Tongue (tissue), 2 donors: Measurements from ENCODE around the gene SLC9B1. TPM values are rescaled to one million over a fixed set of nuclear protein-coding genes. Genes with fewer than 3 reads are reported as not detected.
A peak's percentile ranks its signal among the peaks of the same experiment; 100 is the strongest.
"Not testable (repeated sequence)": the region's sequence is repeated elsewhere in the genome, so short reads cannot be mapped to it uniquely, and the experiment has no call there.

Experiments used
- DNase-seq: peaks from one replicate; pipeline ENCODE4 v3.0.0-alpha.2; 2015
- total RNA-seq: library from RNA; depleted of rRNA; stranded (reverse); fragments of >200 nt; gene quantifications from one replicate; pipeline ENCODE4 v1.2.3, GENCODE V29; 2014

SLC9B1 gene
- total RNA-seq, 1 donor from 2014 or later: 2.7 TPM

DNA sequence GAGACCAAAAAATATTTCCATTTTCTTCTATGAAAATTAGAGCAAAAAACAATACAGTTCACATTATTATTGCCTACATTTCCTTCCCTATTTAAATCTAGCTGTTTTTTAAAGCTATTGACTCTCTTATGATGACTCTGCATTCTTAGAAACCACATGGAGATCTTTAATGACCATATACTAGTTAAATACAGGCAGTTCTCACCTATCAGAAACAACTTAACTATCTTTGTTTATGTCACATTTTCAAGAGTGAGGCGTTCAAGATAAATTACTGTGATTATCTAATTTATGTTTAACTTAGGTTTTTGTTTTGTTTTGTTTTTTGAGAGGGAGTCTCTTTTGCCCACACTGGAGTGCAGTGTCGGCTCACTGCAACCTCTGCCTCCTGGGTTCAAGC is 147.7 kb downstream of the SLC9B1 start:
- no peak for DNase-seq

DNA sequence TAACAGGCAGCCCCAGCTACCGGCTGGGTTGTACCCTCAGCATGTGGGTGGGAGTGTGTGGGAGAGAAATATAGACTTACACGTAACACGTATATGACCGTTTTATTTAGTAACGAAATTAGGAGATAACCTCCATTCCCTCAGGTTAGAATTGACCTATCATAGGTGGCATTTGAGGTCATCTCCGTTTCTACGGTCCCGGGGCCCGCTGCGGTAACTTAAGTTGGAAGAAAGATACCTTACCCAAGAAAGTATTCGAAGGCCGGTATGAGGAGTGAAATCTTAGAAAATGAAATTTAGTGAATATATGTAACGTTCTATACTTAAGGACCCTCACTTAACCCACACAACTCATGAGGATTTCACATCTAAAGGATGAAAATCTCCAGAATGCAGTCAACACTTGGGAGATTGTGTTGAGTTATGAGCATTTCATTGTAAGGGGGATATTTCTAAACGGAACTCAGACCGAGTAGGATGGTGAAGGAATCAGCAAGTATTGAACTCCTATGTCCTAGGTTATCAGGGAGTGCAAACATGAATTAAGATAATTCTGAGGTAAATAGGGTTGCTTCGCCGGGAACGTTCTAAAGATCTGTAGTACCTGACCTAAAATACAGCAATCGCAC is 149.8 kb downstream of the SLC9B1 start:
- DNase-seq: no peak

DNA sequence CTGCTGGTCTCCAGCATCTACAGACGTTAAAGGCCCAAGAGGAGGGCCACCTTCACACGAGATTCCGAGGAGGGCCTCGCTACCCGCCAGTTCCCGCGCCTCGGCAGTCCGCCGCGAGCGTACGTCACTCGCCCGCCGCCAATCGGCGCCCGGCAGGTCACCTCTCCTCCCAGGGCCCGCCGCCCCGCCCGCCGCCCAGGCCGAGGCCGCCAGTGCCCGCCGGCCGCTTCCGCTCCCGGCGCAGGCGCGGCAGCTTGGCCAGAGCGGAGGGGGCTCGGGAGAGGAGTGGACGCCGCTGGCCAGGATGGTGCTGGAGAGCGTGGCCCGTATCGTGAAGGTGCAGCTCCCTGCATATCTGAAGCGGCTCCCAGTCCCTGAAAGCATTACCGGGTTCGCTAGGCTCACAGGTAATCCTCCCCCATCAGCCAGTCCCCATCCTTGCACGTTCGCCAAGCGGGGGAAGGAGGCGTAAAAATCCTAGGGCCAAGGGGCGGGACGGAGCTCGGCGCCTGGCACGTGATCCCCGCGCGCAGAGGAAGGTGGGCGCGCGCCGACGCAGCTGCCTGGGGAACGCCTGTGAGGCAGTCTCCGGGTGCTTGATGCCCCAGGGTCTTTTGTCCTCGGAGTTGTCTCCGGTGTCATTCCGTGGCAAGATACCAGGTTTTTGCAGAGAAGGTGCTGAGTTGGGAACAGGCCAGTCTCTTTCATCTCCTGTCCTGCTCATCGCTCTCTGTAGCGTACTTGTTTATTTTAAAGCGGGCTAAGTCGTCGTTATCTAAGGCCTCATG is 150.5 kb downstream of the SLC9B1 start, which contains the start of gene CISD2:
Gene CISD2, plus strand, starts transcription at position 212 of the 788 bp plus-strand sequence. Its CDS starts 93 bp downstream, at position 305.
- peak; percentile 97 for DNase-seq

DNA sequence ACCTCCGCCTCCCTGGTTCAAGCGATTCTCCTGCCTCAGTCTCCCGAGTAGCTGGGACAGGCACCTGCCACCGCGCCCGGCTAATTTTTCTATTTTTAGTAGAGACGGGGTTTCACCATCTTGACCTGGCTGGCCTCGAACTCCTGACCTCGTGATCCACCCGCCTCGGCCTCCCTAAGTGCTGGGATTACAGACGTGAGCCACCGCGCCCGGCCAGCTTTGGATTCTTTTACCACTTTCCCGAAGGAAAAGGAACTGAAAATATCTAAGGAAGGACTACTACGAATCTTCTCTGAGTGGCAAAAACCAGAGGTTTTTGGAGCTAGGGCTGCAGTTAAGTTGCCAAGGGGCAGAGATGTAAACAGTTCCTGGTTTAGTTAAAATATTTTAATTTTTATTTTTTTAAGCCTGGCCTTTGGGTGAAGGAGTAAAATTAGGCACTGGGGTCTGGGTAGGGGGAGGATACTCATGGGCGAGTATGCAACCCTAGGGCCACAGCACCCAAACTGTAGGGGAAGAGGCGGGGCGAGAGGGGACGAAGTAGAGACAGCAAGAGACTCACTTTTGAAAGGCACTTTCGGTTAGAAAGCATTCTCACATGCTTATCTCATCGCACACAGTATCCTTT is 151.2 kb downstream of the SLC9B1 start:
- no peak for DNase-seq

DNA sequence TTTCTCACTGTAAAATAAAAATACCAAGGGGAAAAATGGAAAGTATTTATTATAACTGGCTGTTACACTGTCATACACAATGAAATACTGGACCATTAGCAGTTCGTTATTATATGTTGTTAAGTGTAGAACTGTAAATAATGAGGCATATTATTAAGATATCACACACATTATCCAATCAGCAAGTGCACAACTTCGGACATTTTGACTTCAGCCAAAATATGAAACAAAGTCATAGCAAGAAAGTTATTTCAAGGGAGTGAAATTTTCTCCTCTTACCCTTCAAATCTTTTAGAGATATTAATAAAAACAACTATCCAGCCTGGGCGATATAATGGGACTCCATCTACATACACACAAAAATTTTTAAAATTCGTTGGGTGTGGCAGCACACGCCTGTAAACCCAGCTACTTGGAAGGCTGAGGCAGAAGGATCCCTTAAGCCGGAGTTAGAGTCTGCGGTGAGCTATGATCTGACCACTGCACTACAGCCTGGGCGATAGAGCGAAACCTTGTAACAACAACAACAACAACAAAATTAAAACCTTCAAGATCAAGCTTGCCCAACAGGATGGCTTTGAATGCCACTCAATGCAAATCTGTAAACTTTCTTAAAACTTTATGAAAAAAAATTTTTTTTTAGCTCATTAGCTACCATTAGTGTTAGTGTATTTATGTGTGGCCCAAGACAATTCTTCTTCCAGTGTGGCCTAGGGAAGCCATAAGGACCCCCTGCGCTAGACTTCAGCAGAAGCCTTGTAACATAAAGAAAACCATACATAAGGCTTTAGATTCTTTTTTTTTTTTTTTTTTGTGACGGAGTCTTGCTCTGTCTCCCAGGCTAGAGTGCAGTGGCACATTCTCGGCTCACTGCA is 152.0 kb downstream of the SLC9B1 start:
- no peak for DNase-seq

DNA sequence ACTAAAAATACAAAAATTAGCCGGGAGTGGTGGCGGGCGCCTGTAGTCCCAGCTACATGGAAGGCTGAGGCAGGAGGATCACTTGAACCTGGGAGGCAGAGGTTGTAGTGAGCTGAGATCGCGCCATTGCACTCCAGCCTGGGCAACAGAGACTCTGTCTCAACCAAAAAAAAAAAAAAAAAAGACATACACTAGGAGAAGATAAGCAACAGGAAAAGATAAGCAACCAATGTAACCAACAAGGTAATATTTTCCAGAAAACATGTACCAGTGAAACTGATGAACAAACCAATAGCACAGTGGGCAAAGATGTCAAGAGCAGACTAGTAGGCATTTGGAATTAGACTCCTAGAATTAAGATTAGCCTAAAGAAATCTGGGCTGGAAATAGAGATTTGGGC is 154.2 kb downstream of the SLC9B1 start:
- DNase-seq: not testable (repeated sequence)

DNA sequence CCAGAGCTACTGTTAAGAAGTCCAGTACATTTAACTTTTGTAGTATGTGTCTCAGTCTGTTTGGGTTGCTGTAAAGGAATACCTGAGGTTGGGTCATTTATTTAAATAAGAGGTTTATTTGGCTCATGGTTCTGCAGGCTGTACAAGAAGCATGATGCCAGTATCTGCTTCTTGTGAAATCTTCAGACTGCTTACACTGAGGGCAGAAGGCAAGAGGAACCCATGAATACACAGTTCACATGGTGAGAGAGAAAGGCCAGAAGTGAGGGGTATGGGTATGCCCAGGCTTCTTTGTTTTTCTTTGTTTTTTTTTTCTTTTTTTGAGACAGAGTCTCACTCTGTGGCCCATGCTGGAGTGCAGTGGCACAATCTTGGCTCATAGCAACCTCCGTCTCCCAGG is 156.8 kb downstream of the SLC9B1 start:
- no peak for DNase-seq

DNA sequence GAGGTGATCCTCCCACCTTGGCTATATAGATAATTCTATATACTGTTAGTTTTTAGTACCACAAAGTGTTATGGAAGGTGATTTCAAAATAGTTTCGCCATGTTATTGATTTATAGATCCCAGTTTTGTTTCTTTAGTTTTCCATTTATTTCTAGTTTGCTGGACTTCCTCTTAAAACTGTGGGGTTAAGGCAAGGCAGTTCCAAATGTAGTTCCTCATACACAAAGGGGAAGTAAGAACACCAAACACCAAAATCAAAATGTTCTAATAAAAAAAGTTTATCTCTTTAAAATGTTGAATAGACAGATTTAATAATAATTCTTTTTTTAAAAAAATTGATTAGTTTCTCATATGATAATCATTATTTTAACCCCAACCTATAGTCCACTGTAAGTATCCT is 157.5 kb downstream of the SLC9B1 start:
- DNase-seq: no peak

DNA sequence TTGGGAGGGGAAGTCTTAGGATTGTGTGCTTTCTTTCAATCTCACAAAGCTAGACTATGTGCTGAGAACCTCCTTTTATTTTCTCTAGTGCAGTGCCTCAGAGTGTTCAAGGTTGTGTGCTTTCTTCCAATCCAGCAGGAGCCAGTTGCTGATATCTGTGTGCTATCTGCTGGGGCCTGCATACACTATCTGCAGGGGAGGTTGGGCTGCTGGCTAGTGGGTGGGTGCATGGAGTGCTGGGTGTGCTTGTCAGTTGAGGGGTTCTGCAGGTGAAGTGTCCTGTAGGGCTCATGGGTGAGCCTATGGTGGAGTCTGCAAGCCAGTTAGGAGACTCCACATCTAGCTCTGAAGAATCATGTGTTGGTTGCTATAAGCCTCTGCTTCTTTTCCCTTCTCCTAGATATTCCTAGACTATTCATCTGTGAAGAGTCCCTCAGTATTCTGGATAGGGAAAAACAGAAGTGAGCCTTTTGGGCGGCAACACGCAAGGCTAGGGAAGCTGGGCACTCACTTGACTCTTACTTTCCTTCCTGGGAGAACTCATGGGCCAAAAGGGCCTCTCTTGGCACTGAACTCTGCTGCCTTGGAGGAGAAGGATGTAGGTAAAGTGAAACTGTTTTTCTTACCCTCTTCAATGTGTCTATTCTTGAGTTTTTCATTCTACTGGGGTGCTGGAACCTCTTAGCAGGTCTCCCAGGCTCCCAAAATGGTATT is 158.7 kb downstream of the SLC9B1 start:
- DNase-seq: no peak

DNA sequence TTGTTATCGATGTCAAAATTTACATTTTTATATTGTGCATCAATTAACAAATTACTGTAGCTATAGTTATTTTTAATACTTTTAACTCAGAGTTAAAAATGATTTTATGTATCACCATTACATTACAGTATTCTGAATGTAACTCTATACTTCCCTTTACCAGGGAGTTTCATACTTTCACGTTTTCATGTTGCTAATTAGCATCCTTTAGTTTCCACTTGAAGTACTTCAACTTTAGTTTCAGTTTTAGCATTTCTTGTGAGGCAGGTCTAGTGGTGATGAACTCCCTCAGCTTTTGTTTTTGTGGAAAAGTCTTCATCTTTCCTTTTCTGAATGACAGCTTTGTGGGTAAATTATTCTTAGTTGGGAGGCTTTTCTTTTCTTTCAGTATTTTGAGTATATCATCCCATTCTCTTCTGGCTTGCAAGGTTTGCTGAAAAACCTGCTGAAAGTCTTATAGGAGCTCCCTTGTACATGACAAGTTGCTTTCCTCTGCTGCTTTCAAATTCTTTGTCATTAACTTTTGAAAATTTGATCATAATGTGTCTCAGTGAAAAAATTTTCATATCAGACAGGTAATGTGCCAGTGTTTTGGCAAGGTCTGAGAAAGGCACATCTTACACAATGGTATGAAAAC is 160.6 kb downstream of the SLC9B1 start:
- no peak for DNase-seq

Other genes with a start within 250 kb of the SLC9B1 start
- gene UBE2D3, start 192.2 kb downstream of the SLC9B1 start, total RNA-seq: 294 TPM
- 14.1 TPM for gene CISD2, start 150.7 kb downstream of the SLC9B1 start, total RNA-seq
- gene SLC9B2, start 57.1 kb upstream of the SLC9B1 start, total RNA-seq: 11.9 TPM
- gene BDH2, start 80.1 kb upstream of the SLC9B1 start, total RNA-seq: 46.7 TPM
- 8.5 TPM for gene CENPE, start 178.6 kb upstream of the SLC9B1 start, total RNA-seq